Large intestine (tissue), 3 donors: ENCODE results near the gene FANCC. TPM values are rescaled to one million over a fixed set of nuclear protein-coding genes. Genes with fewer than 3 reads are reported as not detected.
A peak's percentile ranks its signal among the peaks of the same experiment; 100 is the strongest.
"Not testable (repeated sequence)": the region's sequence is repeated elsewhere in the genome, so short reads cannot be mapped to it uniquely, and the experiment has no call there.

ENCODE experiments used
- DNase-seq, 2 donors: peaks; one replicate each; pipeline versions ENCODE4 v3.0.0 to v3.0.0-alpha.2; 2013
- H3K27ac ChIP-seq: one replicate; pipeline ENCODE4 v1.5.1; 2013; ENCODE audit warnings: low read length
- H3K27me3 ChIP-seq: 2 replicates; pipeline ENCODE4 v1.6.1; 2013; ENCODE audit warnings: low read length; ENCODE audit not compliant: control insufficient read depth, insufficient read depth
- H3K36me3 ChIP-seq: 2 replicates; pipeline ENCODE4 v1.6.1; 2013; ENCODE audit warnings: low read length; ENCODE audit not compliant: control insufficient read depth, insufficient read depth
- H3K4me1 ChIP-seq: one replicate; pipeline ENCODE4 v1.6.1; 2013; ENCODE audit warnings: low read length; ENCODE audit not compliant: control insufficient read depth, insufficient read depth
- H3K4me3 ChIP-seq: one replicate; pipeline ENCODE4 v1.5.1; 2013; ENCODE audit warnings: low read length
- H3K9me3 ChIP-seq: one replicate; pipeline ENCODE4 v1.6.1; 2013; ENCODE audit warnings: mild to moderate bottlenecking, low read depth, low read length, moderate library complexity; ENCODE audit not compliant: control insufficient read depth
- WGBS: methylation state at CpG from one replicate; pipeline ENCODE4 v1.1.5; 2013; ENCODE audit warnings: low lambda C conversion rate; ENCODE audit not compliant: insufficient coverage; 5-methylcytosine and 5-hydroxymethylcytosine counted together
- polyA plus RNA-seq: library from polyadenylated mRNA; unstranded; fragments of 120-200 nt; gene quantifications from one replicate; pipeline ENCODE4 v1.2.1, GENCODE V29; 2013

FANCC gene
- polyA plus RNA-seq, 1 donor: 19.9 TPM

GRCh38 chr9:95270790-95271189 is 46.7 kb downstream of the FANCC start:
- peaks cover 21% of the 10 kb centered on the region for H3K4me1 ChIP-seq
- H3K9me3 ChIP-seq: no peaks in the 10 kb centered on the region
- no peak overlapping the region for H3K4me3 ChIP-seq
- no peaks in the 10 kb centered on the region for H3K27me3 ChIP-seq
- H3K27ac ChIP-seq: no peak overlapping the region
- no CpG with 5 or more reads among the region's 4 CpGs for WGBS
- no peaks in the 10 kb centered on the region for H3K36me3 ChIP-seq
- no peak for DNase-seq

DNA sequence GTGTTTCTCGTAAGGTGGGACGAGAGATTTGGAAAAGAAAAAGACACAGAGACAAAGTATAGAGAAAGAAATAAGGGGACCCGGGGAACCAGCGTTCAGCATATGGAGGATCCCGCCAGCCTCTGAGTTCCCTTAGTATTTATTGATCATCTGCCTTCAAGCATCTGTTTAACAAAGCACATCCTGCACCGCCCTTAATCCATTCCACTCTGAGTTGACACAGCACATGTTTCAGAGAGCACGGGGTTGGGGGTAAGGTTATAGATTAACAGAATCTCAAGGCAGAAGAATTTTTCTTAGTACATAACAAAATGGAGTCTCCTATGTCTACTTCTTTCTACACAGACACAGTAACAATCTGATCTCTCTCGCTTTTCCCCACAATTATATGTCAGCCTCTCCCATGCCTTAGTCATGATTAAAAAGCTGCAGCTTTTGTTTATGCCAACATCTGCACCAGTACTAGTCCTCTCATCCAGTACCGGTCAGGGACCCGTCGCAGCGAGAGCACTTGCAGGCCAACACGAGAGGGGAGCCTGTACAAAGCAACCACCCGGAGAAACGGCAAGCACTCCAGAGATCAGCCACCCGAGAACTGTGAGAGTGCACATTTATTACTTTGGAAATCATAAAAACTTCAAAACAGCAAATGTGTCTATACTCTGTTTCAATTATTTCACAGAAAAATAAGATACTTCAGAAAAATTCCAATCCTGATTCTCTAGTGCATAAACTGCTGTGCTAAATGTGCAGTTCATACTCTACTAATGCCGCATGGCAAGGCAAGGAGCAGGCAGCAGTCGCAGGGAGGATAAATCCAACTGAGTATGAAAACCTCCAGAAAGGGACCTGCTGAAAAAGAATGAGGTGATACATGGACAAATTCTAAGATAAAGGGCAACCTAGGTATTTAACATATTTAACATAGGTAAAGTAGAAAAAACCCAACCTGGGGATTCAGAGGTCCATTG is 47.4 kb downstream of the FANCC start:
- Histone ChIP-seq H3K4me1 (peaks cover 28% of the 10 kb centered on the region), H3K27ac (peak overlapping the region; percentile 45)

GRCh38 chr9:95268681-95269080 is 48.8 kb downstream of the FANCC start:
- peak; percentile 33 to 60 for DNase-seq

More for the DNA sequence above, 47.4 kb downstream of the FANCC start:
- not testable (repeated sequence) for H3K4me3 ChIP-seq, H3K36me3 ChIP-seq, H3K27me3 ChIP-seq, H3K9me3 ChIP-seq
- DNase-seq: peak in 1 of 2 donors; percentile 57
- WGBS: no CpG with 5 or more reads among the region's 18 CpGs

DNA sequence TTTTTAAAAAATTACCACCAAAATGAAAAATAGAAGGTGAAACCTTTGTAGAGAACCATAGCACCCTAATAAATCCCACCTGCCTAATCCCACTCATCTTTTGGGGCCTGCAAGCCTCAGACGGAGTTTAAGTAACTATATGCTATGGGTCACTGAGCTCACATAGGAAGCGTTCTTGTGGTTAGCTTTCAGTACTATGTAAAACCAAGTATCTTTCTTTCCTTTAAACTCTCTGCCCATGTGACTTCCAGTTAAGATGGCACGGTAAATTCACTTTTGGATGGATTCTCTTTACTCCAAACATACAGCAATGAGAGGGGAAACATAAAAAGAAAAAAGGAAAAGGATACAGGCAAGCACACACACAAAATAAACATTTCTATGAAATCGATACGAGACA is 50.9 kb downstream of the FANCC start:
- Histone ChIP-seq H3K27me3 (no peaks in the 10 kb centered on the region), H3K36me3 (no peaks in the 10 kb centered on the region), H3K9me3 (no peaks in the 10 kb centered on the region), H3K4me3 (no peak overlapping the region), H3K27ac (no peak overlapping the region), H3K4me1 (peaks cover 37% of the 10 kb centered on the region)
- 100% methylated on average over 1 of the region's 5 CpGs for WGBS
- DNase-seq: no peak

More at GRCh38 chr9:95268681-95269080, 48.8 kb downstream of the FANCC start:
- Histone ChIP-seq H3K4me1 (peaks cover 30% of the 10 kb centered on the region), H3K4me3 (no peak overlapping the region), H3K36me3 (no peaks in the 10 kb centered on the region), H3K9me3 (no peaks in the 10 kb centered on the region), H3K27ac (no peak overlapping the region), H3K27me3 (no peaks in the 10 kb centered on the region)
- WGBS: no CpG with 5 or more reads among the region's 2 CpGs

GRCh38 chr9:95265960-95266359 is 51.5 kb downstream of the FANCC start:
- no peak for DNase-seq
- Histone ChIP-seq H3K4me1 (peaks cover 40% of the 10 kb centered on the region), H3K9me3 (no peaks in the 10 kb centered on the region), H3K4me3 (no peak overlapping the region), H3K36me3 (no peaks in the 10 kb centered on the region), H3K27ac (no peak overlapping the region), H3K27me3 (no peaks in the 10 kb centered on the region)
- WGBS: no CpG with 5 or more reads among the region's 3 CpGs

GRCh38 chr9:95264954-95265615 is 52.4 kb downstream of the FANCC start:
- peak in 1 of 2 donors; percentile 36 for DNase-seq
- 80% methylated on average over 2 of the region's 5 CpGs for WGBS
- H3K36me3 ChIP-seq: no peaks in the 10 kb centered on the region

GRCh38 chr9:95261890-95262289 is 55.6 kb downstream of the FANCC start:
- Histone ChIP-seq H3K27me3 (no peaks in the 10 kb centered on the region), H3K9me3 (no peaks in the 10 kb centered on the region), H3K27ac (peak overlapping the region; percentile 18), H3K4me1 (peaks cover 20% of the 10 kb centered on the region), H3K4me3 (no peak overlapping the region), H3K36me3 (no peaks in the 10 kb centered on the region)
- DNase-seq: peak; percentile 71 to 82
- WGBS: 20% methylated on average over 1 of the region's 1 CpG

More at GRCh38 chr9:95264954-95265615, 52.4 kb downstream of the FANCC start:
- Histone ChIP-seq H3K9me3 (no peaks in the 10 kb centered on the region), H3K27ac (no peak overlapping the region), H3K4me3 (no peak overlapping the region), H3K4me1 (peaks cover 33% of the 10 kb centered on the region), H3K27me3 (no peaks in the 10 kb centered on the region)

DNA sequence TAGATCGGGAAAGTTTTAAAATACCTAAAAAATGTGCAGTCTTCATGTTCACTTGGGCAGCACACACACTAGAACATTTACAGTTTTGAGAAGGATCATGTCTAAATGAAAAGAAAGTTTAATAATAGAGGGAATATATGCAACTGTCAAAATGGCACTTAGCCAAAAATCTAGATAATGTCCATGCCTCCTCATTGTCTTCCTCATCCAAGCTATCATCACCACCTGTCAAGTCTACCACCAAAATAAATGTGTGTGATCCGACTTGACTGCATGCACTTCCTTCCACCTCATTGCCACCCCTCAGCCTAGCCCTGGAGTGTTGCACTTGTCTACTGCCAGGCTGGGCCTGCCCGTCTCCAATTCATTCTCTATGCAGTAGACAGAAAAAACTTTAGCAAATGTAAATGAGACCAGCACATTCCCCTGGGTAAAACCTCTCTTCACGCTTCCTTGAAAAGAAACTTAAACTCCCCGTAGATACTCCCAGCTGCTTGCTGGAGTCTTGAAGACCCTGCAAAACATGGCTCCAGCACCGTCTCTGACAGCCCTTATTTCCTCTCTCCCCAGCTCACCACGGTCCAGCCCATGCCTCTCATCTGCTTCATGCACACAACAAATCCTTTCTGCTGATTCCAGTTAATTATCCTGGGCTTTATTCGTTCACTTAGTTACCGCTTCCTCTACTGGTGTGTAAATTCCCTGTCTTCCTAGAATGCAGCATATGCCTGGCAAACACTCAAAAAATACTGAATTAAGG is 66.9 kb downstream of the FANCC start:
- Histone ChIP-seq H3K27me3 (no peaks in the 10 kb centered on the region), H3K4me1 (no peaks in the 10 kb centered on the region), H3K4me3 (no peak overlapping the region), H3K9me3 (no peaks in the 10 kb centered on the region), H3K27ac (no peak overlapping the region), H3K36me3 (peaks cover 13% of the 10 kb centered on the region)
- no peak for DNase-seq
- 69% methylated on average over 3 of the region's 9 CpGs for whole genome bisulfite sequencing

- no CpG with 5 or more reads among the region's 2 CpGs for WGBS
- DNase-seq: no peak
These were observed 67.5 kb downstream of the FANCC start for GRCh38 chr9:95249986-95250385.

GRCh38 chr9:95246547-95246946 is 71.0 kb downstream of the FANCC start:
- WGBS: no CpG with 5 or more reads among the region's 1 CpG
- Histone ChIP-seq H3K9me3 (no peaks in the 10 kb centered on the region), H3K4me3 (no peak overlapping the region), H3K36me3 (peaks cover 13% of the 10 kb centered on the region), H3K27ac (no peak overlapping the region), H3K27me3 (no peaks in the 10 kb centered on the region), H3K4me1 (no peaks in the 10 kb centered on the region)
- no peak for DNase-seq

More at GRCh38 chr9:95249986-95250385, 67.5 kb downstream of the FANCC start:
- no peaks in the 10 kb centered on the region for H3K9me3 ChIP-seq
- no peak overlapping the region for H3K27ac ChIP-seq
- H3K27me3 ChIP-seq: no peaks in the 10 kb centered on the region
- peaks cover 13% of the 10 kb centered on the region for H3K36me3 ChIP-seq
- H3K4me1 ChIP-seq: no peaks in the 10 kb centered on the region
- H3K4me3 ChIP-seq: no peak overlapping the region
